Endothelial cell of umbilical vein (primary cell): ENCODE data around the gene CCNL2. TPM values are rescaled to one million over a fixed set of nuclear protein-coding genes. Genes with fewer than 3 reads are reported as not detected.
"Not testable (repeated sequence)": the region's sequence is repeated elsewhere in the genome, so short reads cannot be mapped to it uniquely, and the experiment has no call there.

Experiments
- BruUV-seq: library from RNA; stranded (reverse); fragments of 400-500 nt; replicated peaks from 2 replicates; lab custom pipeline; 2021; lab: Mats Ljungman, UMichigan
- CTCF ChIA-PET: fragments of 300-600, 350-600 bp; sonication (Branson Sonifier 250); formaldehyde crosslinking; loops from one replicate; lab custom pipeline; 2021; ENCODE audit warnings: antibody characterized with exemption, inconsistent platforms; lab: Charles Lee
- POLR2A ChIA-PET: fragments of 300-600, 350-600 bp; sonication (Branson Sonifier 250); formaldehyde crosslinking; loops from one replicate; lab custom pipeline; 2021; ENCODE audit warnings: antibody characterized with exemption, inconsistent platforms; lab: Charles Lee
- DNase-seq: peaks from one replicate; pipeline ENCODE4 v3.0.0-alpha.2; 2011; ENCODE audit warnings: low read depth, low spot score
- FAIRE-seq: peaks from 2 replicates; lab custom pipeline; 2011; peaks lifted over from hg19 to GRCh38; lab: Jason Lieb, UNC
- H2AFZ ChIP-seq: 2 replicates; pipeline ENCODE4 v1.6.0; 2012; ENCODE audit warnings: low read depth, low read length, control low read depth, inconsistent platforms
- H3K27ac ChIP-seq: 2 replicates; pipeline ENCODE4 v1.5.1; 2011; ENCODE audit warnings: low read depth, mild to moderate bottlenecking, control low read depth, low read length, moderate library complexity; ENCODE audit not compliant: insufficient read depth
- H3K27me3 ChIP-seq, 2 experiments: 2 replicates each; pipeline versions ENCODE4 v1.6.0 to v1.6.1; 2011; ENCODE audit warnings: low read length in 2 of 2, mixed read lengths in 1 of 2; ENCODE audit not compliant: control insufficient read depth in 2 of 2, insufficient read depth in 2 of 2
- H3K36me3 ChIP-seq, 2 experiments: 2 replicates in 1 of 2; 3 replicates in 1 of 2; pipeline ENCODE4 v1.5.1; 2011; ENCODE audit warnings: low read length in 2 of 2, mild to moderate bottlenecking in 1 of 2, moderate library complexity in 1 of 2; ENCODE audit not compliant: control insufficient read depth in 2 of 2, insufficient read depth in 2 of 2; ENCODE audit errors: extremely low read depth in 1 of 2
- H3K4me1 ChIP-seq: 3 replicates; pipeline ENCODE4 v1.5.1; 2011; ENCODE audit warnings: mild to moderate bottlenecking, low read length; ENCODE audit not compliant: control insufficient read depth, insufficient read depth; ENCODE audit errors: extremely low read depth
- H3K4me2 ChIP-seq: 2 replicates; pipeline ENCODE4 v1.6.1; 2011; ENCODE audit warnings: low read length, control low read depth, mixed read lengths; ENCODE audit not compliant: insufficient read depth
- H3K4me3 ChIP-seq, 3 experiments: fragments of 200-600 bp in 1 of 3; sonication (generic), shearing (Covaris generic) in 1 of 3; replicated peaks in 1 of 3; 2 replicates each; pipeline ENCODE4 v1.5.1; 2011 to 2016; ENCODE audit warnings: control low read depth in 3 of 3, low read length in 3 of 3, mild to moderate bottlenecking in 2 of 3, inconsistent platforms in 1 of 3, low read depth in 1 of 3, moderate library complexity in 1 of 3; ENCODE audit not compliant: insufficient read depth in 1 of 3
- H3K79me2 ChIP-seq: 2 replicates; pipeline ENCODE4 v1.6.0; 2012; ENCODE audit warnings: low read length, inconsistent platforms; ENCODE audit not compliant: control insufficient read depth, insufficient read depth
- H3K9ac ChIP-seq: replicated peaks from 2 replicates; pipeline ENCODE3; 2011; ENCODE audit warnings: low read length, control low read depth; ENCODE audit not compliant: insufficient read depth; ENCODE audit errors: extremely low read depth
- H3K9me1 ChIP-seq: replicated peaks from 3 replicates; pipeline ENCODE4 v1.6.0; 2011; ENCODE audit warnings: mild to moderate bottlenecking, low read length; ENCODE audit not compliant: control insufficient read depth, insufficient read depth; ENCODE audit errors: extremely low read depth
- H3K9me3 ChIP-seq: replicated peaks from 2 replicates; pipeline ENCODE4 v1.5.1; 2012; ENCODE audit warnings: low read length, inconsistent platforms; ENCODE audit not compliant: control insufficient read depth, insufficient read depth
- H4K20me1 ChIP-seq: replicated peaks from 2 replicates; pipeline ENCODE3; 2011; ENCODE audit warnings: mild to moderate bottlenecking, low read length; ENCODE audit not compliant: control insufficient read depth, insufficient read depth; ENCODE audit errors: extremely low read depth
- FOS ChIP-seq: IDR thresholded peaks from 2 replicates; pipeline ENCODE4 v1.6.1; 2011; ENCODE audit warnings: mild to moderate bottlenecking, low read length, moderate library complexity, borderline replicate concordance; ENCODE audit not compliant: insufficient read depth
- MYC ChIP-seq: IDR thresholded peaks from one replicate; pipeline ENCODE4 v1.6.1; 2011; ENCODE audit warnings: mild to moderate bottlenecking, low read depth, low read length
- dilution Hi-C: fragments of 300-500 bp; cut with MboI; formaldehyde crosslinking; loops from one replicate; pipeline ENCODE4 v1.15.0; 2019; ENCODE audit warnings: low sequenced_read_pairs; ENCODE audit not compliant: extremely low pct_ligation_motif_present
- intact Hi-C: fragments of 100-400 bp; cut with micrococcal nuclease; formaldehyde crosslinking; loops from one replicate; pipeline ENCODE4 v1.10.0; 2022
- polyA plus RNA-seq, 4 experiments: library from polyadenylated mRNA; depleted of rRNA in 3 of 4; stranded (reverse) in 3 of 4; unstranded in 1 of 4; fragments of >200 nt; gene quantifications; 2 replicates each; pipeline versions ENCODE4 v1.2.1 to v1.2.3, GENCODE V29; 2011 to 2012; ENCODE audit warnings: missing spikeins in 1 of 4
- total RNA-seq: library from RNA; stranded (reverse); gene quantifications from 2 replicates; pipeline ENCODE4 v1.2.3, GENCODE V29; 2021
- TF ChIP-seq, protein P1 (sequence below), 2 donors: IDR thresholded peaks; 1 replicate in 1 of 2; 2 replicates in 1 of 2; pipeline ENCODE4 v1.5.1; 2011; ENCODE audit warnings: low read length in 2 of 2, mild to moderate bottlenecking in 2 of 2, moderate library complexity in 2 of 2, control low read depth in 1 of 2, inconsistent platforms in 1 of 2, low read depth in 1 of 2; ENCODE audit not compliant: insufficient read depth in 1 of 2; ENCODE audit errors: extremely low read depth in 1 of 2
- TF ChIP-seq, protein P2 (sequence below): IDR thresholded peaks from 2 replicates; pipeline ENCODE4 v1.6.1; 2011; ENCODE audit not compliant: insufficient read depth, insufficient read length

Gene CCNL2
- total and polyA plus RNA-seq, 2 donors (not counting 3 experiments of a cell fraction or from before 2014, with no cell fraction given): 188 to 209 TPM

DNA sequence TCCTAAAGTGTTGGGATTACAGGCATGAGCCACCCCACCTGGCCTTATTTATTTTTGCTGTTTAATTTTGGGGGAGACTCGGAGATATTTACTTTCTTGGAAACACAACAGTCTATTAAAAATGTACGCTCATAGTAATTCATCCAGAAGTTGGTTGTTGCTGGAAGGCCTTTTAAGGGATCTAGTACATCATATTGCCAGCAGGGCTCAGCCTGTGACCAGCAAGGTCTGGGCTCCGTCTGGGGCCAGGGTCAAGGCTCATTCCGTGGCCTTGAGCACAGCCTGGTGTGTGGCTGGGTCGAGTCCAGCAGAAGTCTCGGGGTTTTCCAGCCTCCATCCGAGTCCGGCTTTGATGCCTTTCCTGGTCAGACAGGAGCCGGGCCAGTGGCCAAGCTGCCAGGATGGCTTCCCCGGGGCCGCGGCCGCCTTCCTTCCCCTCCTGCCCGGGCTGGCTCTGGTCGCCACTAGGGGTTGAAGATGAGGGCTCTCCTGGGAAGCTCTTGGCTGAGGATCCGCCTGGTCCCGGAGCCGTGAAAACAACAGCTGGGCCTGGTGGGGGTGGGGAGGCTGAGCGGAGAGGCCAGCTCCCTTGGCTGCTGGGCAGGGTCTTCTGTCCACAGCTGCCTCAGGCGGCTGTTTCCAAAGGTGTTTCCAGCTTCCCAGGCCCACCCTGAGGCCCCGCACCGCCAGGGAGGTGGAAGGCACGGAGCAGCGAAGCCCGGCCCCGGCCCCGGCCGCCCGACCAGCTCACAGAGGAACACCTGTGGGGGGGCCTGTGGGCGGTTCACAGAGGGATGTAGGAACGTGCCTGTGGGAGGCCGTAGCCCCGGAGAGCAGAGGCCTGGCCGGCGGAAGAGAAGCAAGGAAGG, 31.2 kb upstream of the CCNL2 start:
- no TSS peak for BruUV-seq
- no peaks in the 10 kb centered on the region for H3K79me2 ChIP-seq
- no peak overlapping the region for H3K4me2 ChIP-seq
- H3K9me3 ChIP-seq: no peaks in the 10 kb centered on the region
- H4K20me1 ChIP-seq: no peaks in the 10 kb centered on the region
- FAIRE-seq (peak; percentile 92), DNase-seq (peak; percentile 91)
- ChIA-PET CTCF (interaction anchor here (0.7 to 2.2 kb wide), 6 partner anchors 8 to 59 kb away, joined by 3 to 13 read pairs (median 4); partner anchors contain the start of gene CCNL2), POLR2A (interaction anchor here (0.5 to 1.0 kb wide), 2 partner anchors 23 to 398 kb away, joined by 3 to 6 read pairs; no protein-coding TSS in a partner anchor)
- dilution Hi-C loops (no loop called here), intact Hi-C loops (loop anchor here (1.0 kb wide), 1 partner anchor 24 kb away; no protein-coding TSS in a partner anchor)
- peaks cover 17% of the 10 kb centered on the region for H3K4me1 ChIP-seq
- no peaks in the 10 kb centered on the region for H3K27me3 ChIP-seq
- no peak overlapping the region for H3K4me3 ChIP-seq
- no peaks in the 10 kb centered on the region for H3K9me1 ChIP-seq
- TF ChIP-seq, protein P1, sequence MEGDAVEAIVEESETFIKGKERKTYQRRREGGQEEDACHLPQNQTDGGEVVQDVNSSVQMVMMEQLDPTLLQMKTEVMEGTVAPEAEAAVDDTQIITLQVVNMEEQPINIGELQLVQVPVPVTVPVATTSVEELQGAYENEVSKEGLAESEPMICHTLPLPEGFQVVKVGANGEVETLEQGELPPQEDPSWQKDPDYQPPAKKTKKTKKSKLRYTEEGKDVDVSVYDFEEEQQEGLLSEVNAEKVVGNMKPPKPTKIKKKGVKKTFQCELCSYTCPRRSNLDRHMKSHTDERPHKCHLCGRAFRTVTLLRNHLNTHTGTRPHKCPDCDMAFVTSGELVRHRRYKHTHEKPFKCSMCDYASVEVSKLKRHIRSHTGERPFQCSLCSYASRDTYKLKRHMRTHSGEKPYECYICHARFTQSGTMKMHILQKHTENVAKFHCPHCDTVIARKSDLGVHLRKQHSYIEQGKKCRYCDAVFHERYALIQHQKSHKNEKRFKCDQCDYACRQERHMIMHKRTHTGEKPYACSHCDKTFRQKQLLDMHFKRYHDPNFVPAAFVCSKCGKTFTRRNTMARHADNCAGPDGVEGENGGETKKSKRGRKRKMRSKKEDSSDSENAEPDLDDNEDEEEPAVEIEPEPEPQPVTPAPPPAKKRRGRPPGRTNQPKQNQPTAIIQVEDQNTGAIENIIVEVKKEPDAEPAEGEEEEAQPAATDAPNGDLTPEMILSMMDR (IDR thresholded peaks at IDR 0.05; ENCODE audit: extremely low read depth in 1 of 2, insufficient read depth in 1 of 2, low read depth in 1 of 2, low read length in 2 of 2): peak; percentile 29 to 51
- TF ChIP-seq FOS: no peak
- peak overlapping the region; percentile 76 for H2AFZ ChIP-seq
- peak overlapping the region; percentile 43 for H3K27ac ChIP-seq
- no peaks in the 10 kb centered on the region for H3K36me3 ChIP-seq
- peak overlapping the region; percentile 34 for H3K9ac ChIP-seq

DNA sequence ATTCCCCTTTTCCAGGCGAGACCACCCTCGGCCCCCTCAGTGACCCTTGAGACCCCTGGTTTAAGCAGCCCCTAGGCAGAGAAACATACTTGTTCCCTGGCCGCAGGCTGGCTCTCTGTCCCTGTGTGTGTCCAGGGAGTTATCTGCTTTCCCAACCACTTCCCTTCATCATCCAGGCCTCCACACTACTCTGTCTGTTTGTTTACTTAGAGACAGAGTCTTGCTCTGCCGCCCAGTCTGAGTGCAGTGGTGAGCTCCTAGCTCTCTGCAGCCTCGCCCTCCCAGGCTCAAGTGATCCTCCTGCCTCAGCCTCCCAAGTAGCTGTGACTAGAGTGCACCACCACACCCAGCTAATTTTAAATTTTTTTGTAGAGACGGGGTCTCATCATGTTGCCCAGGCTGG, 30.5 kb upstream of the CCNL2 start:
- no peaks in the 10 kb centered on the region for H3K79me2 ChIP-seq
- no peaks in the 10 kb centered on the region for H3K9me3 ChIP-seq
- no peaks in the 10 kb centered on the region for H3K27me3 ChIP-seq
- H3K4me3 ChIP-seq: no peak overlapping the region
- H3K27ac ChIP-seq: no peak overlapping the region
- H4K20me1 ChIP-seq: no peaks in the 10 kb centered on the region
- H3K4me2 ChIP-seq: no peak overlapping the region
- no TSS peak for BruUV-seq
- dilution Hi-C loops (no loop called here), intact Hi-C loops (loop anchor here (1.0 kb wide), 1 partner anchor 23 kb away; no protein-coding TSS in a partner anchor)
- H3K9ac ChIP-seq: no peak overlapping the region
- peak; percentile 45 for DNase-seq
- ChIA-PET POLR2A (no interaction called here), CTCF (interaction anchor here (1.4 to 2.2 kb wide), 3 partner anchors 10 to 27 kb away, joined by 5 to 13 read pairs (median 5); no protein-coding TSS in a partner anchor)
- peaks cover 17% of the 10 kb centered on the region for H3K4me1 ChIP-seq
- no peaks in the 10 kb centered on the region for H3K9me1 ChIP-seq
- H3K36me3 ChIP-seq: no peaks in the 10 kb centered on the region
- H2AFZ ChIP-seq: no peak overlapping the region
- peak; percentile 42 for FAIRE-seq
- TF ChIP-seq FOS (no peak), MYC (no peak)
- TF ChIP-seq, protein P2, sequence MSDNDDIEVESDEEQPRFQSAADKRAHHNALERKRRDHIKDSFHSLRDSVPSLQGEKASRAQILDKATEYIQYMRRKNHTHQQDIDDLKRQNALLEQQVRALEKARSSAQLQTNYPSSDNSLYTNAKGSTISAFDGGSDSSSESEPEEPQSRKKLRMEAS: no peak

DNA sequence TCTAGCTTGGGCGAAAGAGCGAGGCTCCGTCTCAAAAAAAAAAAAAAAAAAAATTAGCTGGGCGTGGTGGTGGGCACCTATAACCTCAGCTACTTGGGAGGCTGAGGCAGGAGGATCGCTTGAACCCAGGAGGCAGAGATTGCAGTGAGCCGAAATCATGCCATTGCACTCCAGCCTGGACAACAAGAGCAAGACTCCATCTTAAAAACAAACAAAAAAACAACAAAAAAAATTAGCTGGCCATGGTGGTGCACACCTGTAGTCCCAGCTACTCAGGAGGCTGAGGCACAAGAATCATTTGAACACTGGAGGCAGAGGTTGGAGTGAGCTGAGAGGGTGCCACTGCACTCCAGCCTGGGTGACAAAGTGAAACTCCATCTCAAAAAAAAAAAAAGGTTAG, 29.8 kb upstream of the CCNL2 start:
- FAIRE-seq, intact Hi-C loops, H3K79me2 ChIP-seq, dilution Hi-C loops, H3K27ac ChIP-seq, POLR2A ChIA-PET, H3K36me3 ChIP-seq, H3K27me3 ChIP-seq, H2AFZ ChIP-seq, H3K9me1 ChIP-seq, H3K9ac ChIP-seq, H3K9me3 ChIP-seq, H4K20me1 ChIP-seq, BruUV-seq, H3K4me2 ChIP-seq, DNase-seq, H3K4me3 ChIP-seq: not testable (repeated sequence)
- peaks cover 13% of the 10 kb centered on the region for H3K4me1 ChIP-seq
- CTCF ChIA-PET: interaction anchor here (1.4 kb wide), 1 partner anchor 27 kb away, joined by 5 read pairs; no protein-coding TSS in a partner anchor
